Fibroblast of the conjunctiva (primary cell): Measurements from ENCODE around the gene COA8.

Experiments
- DNase-seq: peaks from one replicate; pipeline ENCODE4 v3.0.0-alpha.2; 2010; ENCODE audit warnings: low read depth

The COA8 gene, protein sequence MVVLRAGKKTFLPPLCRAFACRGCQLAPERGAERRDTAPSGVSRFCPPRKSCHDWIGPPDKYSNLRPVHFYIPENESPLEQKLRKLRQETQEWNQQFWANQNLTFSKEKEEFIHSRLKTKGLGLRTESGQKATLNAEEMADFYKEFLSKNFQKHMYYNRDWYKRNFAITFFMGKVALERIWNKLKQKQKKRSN

DNA sequence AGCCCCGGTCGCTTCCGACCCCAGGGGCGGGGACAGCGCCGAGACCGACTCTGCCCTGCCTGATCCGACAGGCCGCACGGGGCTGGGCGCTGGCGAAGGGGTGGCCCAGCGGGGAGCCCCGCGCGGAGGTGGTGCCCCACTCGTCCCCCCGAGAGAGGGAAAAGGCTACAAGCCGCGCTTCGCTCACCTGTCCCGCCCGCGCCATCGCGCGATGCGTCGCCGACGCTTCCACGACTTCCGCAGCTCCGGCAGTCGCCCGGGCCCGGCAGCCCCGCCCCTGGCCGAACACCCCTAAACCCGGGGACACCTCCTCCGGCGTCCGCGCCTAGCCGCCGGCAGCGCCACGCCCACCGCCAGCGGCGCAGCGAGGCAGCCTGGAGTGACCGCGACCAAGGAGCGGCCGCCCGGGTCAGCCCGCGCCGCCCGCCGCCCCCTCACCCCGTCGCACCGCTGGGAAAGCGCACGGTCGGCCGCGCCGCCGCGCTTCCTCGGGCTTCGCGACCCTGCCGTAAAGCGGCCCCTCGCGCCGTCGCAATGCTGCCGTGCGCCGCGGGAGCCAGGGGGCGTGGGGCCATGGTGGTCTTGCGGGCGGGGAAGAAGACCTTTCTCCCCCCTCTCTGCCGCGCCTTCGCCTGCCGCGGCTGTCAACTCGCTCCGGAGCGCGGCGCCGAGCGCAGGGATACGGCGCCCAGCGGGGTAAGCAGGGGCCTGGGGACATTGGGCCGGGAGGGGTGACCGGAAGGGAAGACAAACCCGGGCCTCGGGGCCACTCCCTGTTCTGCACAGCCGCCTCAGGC lies at the start of gene COA8, which contains the start of gene BAG5:
Gene COA8, plus strand, starts transcription at position 532 of the 797 bp plus-strand sequence. Its CDS starts 42 bp downstream, at position 574.
Gene BAG5, minus strand, starts transcription at position 229 of the 797 bp plus-strand sequence. CDS start 1,493 bp downstream, outside the sequence.
- DNase-seq = peak; percentile 42

DNA sequence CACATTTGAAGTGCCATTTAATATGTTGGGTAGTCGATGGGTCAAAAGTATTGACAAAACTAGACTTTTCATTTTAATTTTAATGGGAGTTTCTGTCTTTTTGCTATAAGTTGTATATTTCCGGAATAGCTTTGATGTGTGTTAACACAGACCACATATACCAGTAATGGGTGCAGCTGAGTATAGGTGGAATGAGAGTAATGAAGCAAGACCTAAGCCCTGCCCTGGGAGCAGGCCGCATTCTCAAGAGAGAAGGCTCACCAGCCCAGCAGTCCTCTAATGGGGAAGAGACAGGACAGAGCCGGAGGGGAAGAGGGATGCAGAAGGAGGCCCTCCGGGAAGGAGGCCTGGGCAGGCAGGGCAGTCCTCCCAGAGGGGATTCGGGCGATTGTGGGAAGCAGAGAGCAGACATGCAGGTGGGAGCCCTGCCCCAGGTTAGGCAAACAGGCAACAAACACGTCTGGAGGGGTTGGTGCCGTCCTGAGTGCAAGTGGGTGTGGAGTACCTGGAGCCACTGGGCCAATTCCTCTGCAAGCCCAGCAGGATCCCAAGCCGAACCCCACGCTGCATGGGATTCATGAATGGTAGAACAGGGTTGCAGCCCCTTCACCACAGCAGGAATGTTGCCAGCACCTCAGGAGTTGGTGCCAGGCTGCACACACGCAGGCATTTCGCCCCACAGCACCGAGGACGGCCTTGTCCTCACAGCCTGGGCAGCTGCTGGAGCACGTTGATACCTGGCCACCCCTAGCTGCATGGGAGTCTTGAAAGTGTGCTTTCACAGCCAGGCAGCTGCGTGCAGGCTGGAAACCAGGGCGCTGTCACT lies 48.0 kb upstream of the COA8 start:
- no peak for DNase-seq

DNA sequence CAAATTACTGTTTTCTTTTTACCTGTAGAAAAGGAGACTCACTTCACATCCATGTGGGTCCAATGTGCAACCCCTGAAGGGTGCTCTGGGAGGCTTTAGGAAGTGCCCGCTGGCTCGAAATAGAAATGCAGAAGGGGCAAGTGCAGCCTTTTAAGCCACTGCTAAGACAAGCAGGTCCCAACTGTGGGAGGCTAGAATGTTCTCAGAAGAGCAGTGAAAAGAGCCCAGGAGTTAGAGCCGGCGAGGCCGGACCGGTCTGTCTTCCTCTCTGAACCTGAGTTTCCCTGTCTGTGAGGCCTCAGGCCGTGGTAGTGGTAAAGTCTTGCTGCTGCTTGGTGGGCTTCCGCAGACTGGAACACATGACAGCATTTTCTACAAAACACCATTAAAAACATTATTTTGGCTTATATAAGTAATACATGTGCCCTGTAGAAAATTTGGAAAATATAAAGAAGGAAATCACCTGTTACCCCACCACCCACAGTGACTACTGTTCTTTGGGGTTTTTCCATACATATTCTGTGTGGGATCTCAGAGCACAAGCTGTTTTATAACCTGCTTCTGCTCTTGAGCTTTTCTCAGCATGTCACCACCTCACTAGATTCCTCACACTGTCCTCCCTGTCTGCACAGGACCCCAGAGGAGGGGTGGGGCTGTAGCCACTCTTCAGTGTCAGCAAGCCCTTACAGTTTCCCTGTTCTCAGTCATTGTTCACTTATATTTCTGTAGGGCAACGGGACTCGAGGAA lies 46.2 kb upstream of the COA8 start:
- no peak for DNase-seq

DNA sequence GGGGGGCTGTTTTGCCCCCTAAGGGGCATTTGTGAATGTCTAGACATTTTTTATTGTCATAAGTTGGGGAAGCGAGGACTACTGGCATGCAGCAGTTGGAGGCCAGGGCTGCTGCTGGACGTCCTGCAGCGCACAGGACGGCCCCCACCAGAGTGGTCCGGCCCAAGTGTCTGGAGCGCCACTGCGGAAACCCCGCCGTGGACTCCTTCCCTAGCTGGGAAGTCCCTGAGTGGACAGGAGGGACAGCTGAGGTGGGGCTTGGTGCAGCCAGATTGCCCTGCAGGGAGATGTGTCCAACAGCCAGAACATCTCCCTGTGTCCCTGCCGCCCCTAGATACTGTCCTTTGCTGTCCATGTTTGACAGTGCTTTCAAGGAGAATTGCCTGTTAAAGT lies 45.6 kb upstream of the COA8 start:
- no peak for DNase-seq

DNA sequence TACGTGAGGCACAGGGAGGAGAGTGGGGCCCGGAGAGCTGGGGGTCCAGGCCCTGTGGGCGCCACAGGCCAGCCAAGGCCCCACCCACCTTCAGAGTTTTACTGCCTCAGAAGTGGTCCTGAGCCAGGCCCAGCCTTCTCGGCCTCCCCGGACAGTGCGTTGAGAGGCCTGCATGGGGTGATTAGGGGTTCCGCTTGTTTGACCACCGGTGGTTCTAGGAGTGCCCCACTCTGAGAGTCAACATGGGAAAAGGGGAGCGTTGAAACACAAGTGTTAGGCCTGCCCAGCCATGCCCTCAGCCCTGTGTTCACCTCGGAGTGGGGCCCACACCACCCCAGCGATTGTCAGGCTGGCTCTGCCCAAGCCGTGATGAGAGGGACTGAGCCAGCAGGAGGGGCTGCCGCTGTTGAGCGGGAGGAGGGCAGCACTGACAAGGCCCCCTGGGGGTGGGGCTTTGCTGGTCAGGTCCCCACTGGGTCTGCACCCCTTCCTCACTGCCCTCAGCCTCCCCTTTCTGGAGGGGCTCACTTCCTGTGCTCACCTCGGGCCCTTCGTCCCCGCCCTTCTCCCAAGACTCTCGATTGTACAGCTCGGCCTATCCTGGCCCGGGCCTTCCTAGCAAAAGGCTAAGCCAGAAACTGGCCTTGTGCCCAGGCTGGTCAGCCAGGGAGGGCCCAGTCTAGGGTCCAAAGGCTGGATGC lies 44.9 kb upstream of the COA8 start:
- DNase-seq = no peak

DNA sequence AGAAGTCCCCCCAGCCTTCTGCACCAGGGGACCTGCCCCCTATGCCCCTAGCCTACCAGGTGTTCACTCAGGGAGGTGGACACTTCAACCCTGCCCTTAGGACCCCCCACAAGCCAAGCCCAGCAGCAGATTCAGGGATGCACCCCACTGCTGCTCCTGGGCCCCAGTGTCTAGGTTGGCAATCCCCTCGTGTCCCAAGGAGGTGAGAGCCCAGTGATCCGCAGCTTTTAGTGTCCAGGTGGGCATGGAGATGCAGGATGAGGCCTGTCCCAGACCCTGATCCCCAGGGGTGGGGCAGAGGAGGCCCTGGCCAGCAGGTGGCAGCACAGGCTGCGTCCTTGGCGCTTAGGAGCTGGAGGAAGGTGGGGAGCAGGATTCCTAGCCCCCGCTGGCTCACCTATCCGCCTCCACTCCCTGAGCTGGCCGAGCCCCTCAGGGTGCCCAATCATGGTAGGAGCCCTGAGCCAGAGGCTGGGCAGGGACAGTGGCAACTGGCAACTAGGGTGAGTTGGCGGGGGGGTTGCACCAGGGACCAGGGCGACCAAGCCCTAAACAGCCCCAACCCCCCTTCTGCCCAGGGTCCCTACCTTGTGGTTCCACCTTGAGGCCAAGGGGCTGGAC lies 44.2 kb upstream of the COA8 start:
- no peak for DNase-seq

DNA sequence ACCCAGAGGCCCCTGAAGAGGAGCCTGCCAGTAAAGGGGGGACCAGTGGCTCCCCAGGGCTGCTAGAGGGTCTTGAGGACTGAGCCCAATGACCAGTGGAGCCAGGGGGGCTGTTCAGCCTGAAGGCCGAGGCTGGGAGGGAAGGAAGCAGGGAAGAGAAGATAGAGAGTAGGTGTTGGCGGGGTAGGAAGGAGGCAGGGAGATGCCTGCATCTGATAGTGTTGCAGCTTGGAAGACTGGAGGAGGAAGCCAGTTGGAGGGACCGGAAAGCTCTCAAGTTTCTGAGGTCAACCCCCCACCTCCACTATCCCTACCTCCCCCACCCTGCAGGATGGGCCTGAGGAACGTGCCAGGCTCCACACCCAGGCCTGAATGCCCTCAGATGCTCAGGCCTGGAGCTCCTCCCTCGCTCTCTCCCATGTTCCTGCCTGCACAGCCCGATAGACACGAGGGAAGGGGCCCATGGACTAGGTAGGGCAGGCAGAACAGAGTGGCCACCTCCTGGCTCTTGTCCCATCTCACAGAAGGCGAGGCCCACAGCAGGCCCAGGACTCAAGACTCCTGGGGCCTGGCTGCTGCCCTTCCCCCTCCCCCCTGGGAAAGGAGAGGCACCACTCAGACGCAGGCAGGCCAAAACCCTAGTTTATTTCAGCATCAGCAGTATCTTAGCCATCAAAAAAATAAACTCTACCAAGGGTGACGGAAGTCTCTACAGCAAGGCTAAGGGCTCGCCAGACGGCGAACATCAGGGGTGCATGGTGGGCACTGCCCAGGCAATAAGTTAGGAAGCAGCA lies 43.5 kb upstream of the COA8 start:
- DNase-seq = no peak

DNA sequence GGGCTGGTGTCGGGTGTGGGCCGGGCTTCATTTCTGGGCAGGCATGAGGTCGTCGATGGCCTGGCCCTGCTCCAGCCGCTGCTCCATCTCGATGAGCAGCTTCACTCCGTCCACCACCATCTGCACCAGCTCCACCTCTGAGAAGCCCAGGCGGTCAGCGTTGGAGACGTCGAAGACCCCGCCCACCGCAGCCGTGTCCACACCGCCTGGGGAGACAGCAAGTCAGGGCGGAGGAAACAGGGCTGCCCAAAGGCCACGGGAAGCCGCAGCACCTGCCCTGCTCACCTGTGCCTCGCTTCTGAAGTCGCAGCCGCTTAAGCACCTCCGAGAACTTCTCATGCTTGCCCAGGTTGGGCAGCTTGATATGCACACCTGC lies 42.9 kb upstream of the COA8 start:
- no peak for DNase-seq

DNA sequence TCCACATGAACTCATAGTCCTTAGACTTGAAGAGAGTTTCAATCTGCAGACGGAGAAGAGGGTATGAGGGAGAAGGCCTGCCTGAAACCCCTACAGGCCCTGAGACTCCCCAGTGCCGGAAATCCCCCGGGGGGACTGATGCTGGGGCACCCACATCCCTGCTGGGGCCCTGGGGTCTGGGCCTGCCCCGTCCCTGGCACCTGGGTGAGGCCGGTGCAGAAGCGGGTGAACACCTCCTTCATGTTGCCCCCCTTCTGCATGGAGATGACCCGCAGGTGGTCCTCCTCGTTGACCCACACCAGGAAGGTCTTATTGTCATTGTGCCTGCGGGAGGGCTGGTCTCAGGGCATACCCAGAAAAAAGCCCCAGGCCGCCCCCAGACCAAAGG lies 42.5 kb upstream of the COA8 start:
- DNase-seq = no peak

DNA sequence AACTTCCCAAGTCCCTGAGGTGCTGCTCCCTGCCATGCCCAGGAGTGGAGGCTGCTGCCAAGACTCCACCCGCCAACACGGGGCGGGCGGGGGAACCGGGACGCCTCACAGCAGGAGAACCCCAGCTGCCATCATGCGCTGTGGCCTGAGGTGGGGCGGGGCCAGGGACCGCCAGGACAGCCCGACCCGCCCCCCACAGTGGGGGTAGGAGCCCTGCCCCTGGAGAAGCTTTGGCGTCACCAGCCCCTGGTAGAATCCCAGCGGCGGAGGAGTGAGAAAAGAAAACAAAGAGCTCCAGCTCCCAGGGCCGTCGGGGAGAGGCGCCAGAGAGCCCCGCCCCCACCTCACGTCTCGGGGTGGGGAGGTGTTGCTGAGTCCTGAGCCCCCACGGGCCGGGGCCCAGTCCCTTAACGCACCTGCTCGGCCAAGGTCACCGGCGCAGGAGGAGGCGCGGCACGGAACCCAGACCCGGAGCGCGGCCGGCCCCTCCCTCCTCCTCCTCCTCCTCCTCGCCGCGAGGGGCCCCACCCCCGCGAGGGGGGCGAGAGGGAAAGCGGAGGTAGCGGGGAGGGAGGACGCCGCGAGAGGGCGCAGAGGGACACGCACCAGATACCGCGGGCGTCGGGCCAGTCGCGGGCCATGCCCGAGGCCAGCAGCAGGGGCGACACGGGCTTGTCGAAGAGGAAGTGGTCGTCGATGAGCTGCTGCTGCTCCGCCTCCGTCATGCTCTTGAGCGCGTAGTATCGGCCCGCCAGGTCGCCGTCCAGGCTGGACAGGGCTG lies 41.9 kb upstream of the COA8 start:
- no peak for DNase-seq

DNA sequence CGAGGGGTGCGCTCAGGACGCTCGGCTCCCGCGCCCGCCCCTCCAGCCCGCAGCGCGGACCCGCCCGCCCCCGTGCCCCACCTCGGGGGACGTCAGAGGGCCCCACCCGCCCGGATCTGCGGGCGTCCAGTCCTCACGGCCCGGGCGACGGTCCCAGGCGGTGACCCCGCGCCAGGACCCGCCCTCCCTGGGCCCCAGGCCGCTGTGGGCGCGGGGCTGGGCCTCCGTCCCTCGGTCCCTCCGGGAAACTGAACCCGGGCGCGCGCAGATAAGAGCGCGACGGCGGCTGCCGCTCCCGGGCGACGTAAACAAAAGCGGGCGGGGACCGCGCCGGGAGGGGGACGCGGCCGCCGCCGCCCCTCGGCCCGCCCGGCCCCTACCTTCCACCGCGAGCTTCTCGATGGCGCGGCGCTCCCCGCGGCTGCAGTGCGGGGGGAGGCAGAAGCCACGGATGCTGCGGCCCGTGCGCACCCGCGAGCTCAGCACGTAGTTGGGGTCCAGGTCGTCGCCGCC lies 41.3 kb upstream of the COA8 start:
- no peak for DNase-seq

DNA sequence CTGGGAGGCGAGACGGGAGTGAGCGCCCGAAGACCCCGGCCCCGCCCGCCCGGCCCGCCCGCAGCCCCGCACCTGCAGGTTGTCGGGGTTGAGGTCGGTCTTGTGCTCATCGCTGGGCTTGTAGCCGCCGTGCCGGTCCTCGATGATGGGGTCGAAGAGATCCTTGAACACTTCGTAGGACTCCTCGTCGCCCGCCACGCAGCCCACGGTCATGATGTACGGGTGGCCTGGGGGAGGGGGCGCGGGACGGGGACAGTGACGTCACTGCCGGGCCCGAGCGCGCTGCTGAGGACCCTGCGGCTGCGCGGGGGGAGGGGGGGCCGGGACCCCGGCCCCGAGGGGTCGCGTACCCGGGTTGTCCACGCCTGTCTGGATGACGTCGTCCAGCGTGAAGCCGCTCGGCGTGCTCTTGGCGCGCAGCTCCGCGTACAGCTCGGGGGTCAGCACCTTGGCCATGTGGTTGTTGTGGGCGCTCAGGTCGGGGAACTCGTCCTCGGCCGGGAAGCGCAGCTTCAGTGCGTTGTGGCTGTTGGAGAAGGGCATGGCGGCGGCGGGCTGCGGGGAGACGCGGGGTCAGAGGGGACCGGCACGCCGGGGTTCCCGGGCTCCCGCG lies 40.7 kb upstream of the COA8 start:
- DNase-seq = no peak

DNA sequence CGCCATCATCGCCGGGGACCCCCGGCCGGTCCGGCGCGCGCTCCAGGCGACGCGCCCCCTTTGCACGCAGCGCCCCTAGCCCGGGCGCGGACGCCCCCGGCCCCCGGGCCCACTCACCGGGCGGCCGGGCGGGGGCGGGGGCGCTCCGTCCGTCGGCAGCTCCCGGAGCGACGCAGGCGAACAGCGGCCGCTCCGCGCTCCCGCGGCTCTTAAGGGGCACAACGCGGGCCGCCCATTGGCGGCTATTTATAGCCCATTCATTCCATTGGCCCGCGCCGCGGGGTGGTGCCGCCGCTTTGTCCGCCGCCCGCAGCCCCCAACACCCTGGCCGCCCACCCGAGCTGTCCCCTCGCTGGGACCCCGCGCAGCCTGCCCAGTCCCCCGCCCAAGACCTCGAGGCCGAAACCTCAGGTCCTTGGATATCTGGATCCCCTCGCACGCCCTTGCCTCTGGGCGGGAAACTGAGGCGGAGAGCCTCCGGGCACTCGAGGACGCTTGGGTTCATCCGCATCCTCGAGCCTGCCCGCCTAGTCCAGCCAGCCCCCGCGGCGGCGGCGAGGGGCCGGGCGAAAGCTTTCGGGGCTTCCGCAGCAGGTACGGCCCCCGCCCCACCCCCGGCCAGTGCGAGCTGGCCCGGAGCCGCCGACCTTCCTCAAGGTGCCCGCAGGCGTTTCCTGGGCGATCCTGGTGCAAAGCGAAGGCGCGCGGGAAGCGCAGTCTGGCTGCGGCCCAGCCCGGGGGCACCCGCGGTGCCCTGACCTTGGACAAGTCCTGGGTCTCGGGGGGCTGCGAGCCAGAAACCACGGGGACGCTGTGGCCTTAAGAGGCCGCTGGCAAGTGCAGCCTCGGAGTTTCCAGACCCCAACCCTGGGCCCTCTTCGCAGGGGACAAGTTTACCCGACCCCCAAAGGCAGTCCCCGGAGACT lies 39.8 kb upstream of the COA8 start, which contains the start of gene CKB:
Gene CKB, minus strand, starts transcription at position 182 of the 926 bp plus-strand sequence. CDS start 337 bp downstream, outside the sequence.
- DNase-seq = no peak

DNA sequence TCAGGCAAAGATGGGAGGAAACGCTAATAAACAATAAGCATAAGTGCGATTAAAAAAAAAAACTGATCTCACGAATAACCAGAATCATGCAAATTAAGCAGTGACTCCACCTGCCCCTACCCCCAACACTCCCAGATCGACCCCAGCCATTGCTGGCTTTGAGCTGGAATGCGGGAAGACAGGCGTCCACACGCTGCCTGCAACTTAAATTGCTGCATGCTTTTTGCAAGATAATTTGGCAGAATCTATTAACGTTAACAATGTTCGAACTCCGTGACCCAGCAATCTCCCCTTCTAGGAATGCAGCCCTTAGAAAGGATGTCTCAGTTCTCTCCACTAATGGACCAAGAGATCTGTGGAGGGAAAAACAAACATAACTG lies 39.2 kb upstream of the COA8 start:
- DNase-seq = no peak

DNA sequence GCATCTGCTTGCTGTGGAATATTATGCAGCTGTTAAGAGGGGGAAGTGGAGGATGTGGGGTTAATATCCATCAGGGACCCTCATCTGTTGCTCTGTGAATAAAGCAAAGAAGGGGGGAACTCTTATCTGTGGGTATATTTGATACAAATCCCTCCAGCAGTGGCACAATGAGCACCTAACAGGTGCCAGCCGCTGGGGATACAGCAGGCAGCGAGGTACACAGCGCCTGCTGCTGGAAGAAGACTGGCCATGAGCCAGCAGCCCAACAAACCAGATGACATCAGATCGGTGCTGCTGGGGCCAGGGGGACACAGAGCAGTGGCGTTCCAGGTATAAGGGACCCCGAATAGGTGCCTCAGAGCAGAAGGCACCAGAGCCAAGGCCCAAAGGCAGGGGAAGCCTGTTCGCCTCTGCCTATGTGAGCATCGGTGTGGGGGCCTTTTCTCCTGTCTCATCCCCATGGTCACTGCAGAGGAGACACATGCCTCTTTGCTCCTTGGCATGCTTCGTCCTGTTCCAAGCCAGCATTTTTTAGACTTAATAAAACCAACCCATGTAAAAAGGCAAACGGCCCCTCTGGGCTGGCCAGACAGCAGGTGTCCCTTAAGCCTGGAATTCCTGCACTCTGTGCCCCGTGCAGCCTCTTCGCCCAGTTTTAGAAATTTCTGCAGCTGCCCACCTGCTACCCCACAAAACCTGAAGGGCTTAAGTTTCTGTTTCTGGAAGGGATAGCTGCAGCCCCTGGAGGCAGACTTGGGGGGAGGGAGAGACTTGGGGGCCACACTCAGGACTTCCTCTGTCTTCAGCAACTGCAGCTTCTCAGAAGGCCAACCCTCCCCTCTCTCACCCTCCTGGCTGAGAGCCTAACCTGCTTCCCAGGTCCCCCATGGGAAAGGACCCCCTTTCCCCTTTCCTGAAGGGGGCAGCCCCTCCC lies 38.5 kb upstream of the COA8 start:
- no peak for DNase-seq
